ENCODE measurements around the gene TTLL7. TPM values are rescaled to one million over a fixed set of nuclear protein-coding genes. Genes with fewer than 3 reads are reported as not detected.

Gene TTLL7
- total RNA-seq, 1 donor = 9.1 TPM

GRCh38 chr1:83912876-83913275, 86.1 kb downstream of the TTLL7 start:
- no peak for DNase-seq (ENCODE audit: low read depth)
- TF ChIP-seq CTCF (IDR thresholded peaks at IDR 0.05; ENCODE audit: insufficient read depth, low read depth, low read length) = no peak
- no peak overlapping the region for H3K4me3 ChIP-seq (ENCODE audit: low read depth, low read length)

- peak; percentile 52 for DNase-seq (ENCODE audit: low read depth)
- H3K4me3 ChIP-seq (ENCODE audit: low read depth, low read length) = no peak overlapping the region
- no peak for TF ChIP-seq CTCF (IDR thresholded peaks at IDR 0.05; ENCODE audit: insufficient read depth, low read depth, low read length)
Observed at GRCh38 chr1:83910461-83910860, 88.5 kb downstream of the TTLL7 start.

- no peak overlapping the region for H3K4me3 ChIP-seq (ENCODE audit: low read depth, low read length)
- no peak for DNase-seq (ENCODE audit: low read depth)
- no peak for TF ChIP-seq CTCF (IDR thresholded peaks at IDR 0.05; ENCODE audit: insufficient read depth, low read depth, low read length)
Observed at GRCh38 chr1:83909687-83910086, 89.2 kb downstream of the TTLL7 start.

- no peak overlapping the region for H3K4me3 ChIP-seq (ENCODE audit: low read depth, low read length)
- peak; percentile 33 for DNase-seq (ENCODE audit: low read depth)
- TF ChIP-seq CTCF (IDR thresholded peaks at IDR 0.05; ENCODE audit: insufficient read depth, low read depth, low read length) = peak; percentile 68
Observed at GRCh38 chr1:83905315-83905907, 93.5 kb downstream of the TTLL7 start.

- no peak for TF ChIP-seq CTCF (IDR thresholded peaks at IDR 0.05; ENCODE audit: insufficient read depth, low read depth, low read length)
- no peak overlapping the region for H3K4me3 ChIP-seq (ENCODE audit: low read depth, low read length)
- DNase-seq (ENCODE audit: low read depth) = peak; percentile 62
Observed at GRCh38 chr1:83901547-83902155, 97.3 kb downstream of the TTLL7 start.

GRCh38 chr1:83900524-83900923, 98.4 kb downstream of the TTLL7 start:
- no peak overlapping the region for H3K4me3 ChIP-seq (ENCODE audit: low read depth, low read length)
- DNase-seq (ENCODE audit: low read depth) = peak; percentile 31
- no peak for TF ChIP-seq CTCF (IDR thresholded peaks at IDR 0.05; ENCODE audit: insufficient read depth, low read depth, low read length)

- no peak overlapping the region for H3K4me3 ChIP-seq (ENCODE audit: low read depth, low read length)
- no peak for TF ChIP-seq CTCF (IDR thresholded peaks at IDR 0.05; ENCODE audit: insufficient read depth, low read depth, low read length)
- no peak for DNase-seq (ENCODE audit: low read depth)
Observed at GRCh38 chr1:83897516-83897915, 101.4 kb downstream of the TTLL7 start.
